ELR (cell line): ENCODE results near the gene PTPRN2.
"Not testable (repeated sequence)": the region's sequence is repeated elsewhere in the genome, so short reads cannot be mapped to it uniquely, and the experiment has no call there.

Experiments used
- DNase-seq: peaks from one replicate; pipeline ENCODE4 v3.0.0-alpha.2; 2015; ENCODE audit warnings: low read depth

The PTPRN2 gene

DNA sequence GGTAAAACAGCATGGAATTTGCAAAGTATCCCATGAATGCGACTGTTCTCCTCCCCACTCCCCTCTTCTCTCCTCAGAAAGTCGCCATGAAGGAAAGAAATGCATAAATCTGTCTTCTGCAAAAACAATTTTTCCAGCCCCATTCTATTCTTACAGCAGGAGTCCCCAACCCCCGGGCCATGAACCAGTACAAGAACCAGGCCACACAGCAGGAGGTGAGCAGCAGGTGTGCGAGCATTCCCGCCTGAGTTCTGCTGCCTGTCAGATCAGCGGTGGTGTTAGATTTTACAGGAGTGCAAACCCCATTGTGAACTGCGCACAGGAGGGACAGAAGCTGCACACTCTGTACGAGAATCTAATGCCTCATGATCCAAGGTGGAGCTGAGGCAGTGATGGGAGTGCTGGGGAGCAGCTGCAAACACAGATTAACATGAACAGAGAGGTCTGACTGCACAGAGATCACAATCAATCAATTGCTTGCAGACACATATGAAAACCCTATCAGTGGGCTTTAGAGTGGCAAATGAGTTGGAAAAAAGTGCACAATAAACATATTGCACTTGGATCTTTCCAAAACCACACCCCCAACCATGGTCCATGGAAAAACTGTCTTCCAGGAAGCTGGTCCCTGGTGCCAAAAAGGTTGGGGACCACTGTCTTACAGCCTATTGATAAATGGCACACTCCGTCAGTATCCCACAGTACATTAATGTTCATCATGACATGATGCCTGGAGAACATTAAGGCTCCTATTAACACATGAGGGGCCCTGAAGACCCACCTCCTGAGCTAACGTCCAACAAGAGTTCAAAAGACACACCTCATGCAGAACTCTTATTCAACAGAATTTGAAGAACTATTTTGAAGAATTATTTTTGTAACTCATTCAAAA, 205.0 kb downstream of the PTPRN2 start:
- no peak for DNase-seq

DNA sequence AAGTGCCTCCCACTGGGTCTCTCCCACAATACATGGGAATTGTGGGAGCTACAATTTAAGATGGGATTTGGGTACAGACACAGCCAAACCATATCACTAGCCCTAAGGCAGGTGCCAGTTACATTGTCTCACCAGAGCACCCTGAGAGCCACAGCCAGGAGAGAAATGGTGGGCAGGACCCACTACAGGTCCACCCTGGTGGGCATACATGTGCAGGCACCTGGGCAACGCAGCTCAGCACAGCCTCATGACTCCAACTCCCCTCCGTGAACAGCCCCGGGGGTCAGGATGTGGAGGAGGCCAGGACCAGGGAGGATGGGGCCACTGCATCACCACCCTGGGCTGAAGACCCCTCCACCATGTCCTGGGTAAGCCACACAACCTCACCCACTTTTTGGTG, 205.7 kb downstream of the PTPRN2 start:
- no peak for DNase-seq

DNA sequence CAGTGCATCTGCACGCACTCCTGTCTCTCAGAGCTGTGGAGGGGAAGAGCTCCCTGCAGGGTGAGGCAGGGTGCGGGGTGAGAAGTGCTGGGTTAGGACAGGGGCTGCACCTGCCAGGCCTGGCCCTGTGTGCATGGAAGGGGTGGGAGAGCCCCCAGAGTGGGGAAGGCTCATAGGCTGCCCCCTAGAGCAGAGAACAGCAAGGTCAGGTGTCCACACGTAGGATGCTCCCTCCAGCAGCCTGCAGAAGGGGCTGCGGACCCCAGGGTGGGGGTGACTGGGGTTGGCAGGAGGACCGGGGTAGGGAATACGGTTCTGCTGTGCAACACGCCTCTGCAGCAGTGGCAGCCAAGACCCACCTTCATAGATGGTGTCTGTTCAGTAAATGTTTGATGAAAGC, 208.6 kb downstream of the PTPRN2 start:
- DNase-seq = no peak

DNA sequence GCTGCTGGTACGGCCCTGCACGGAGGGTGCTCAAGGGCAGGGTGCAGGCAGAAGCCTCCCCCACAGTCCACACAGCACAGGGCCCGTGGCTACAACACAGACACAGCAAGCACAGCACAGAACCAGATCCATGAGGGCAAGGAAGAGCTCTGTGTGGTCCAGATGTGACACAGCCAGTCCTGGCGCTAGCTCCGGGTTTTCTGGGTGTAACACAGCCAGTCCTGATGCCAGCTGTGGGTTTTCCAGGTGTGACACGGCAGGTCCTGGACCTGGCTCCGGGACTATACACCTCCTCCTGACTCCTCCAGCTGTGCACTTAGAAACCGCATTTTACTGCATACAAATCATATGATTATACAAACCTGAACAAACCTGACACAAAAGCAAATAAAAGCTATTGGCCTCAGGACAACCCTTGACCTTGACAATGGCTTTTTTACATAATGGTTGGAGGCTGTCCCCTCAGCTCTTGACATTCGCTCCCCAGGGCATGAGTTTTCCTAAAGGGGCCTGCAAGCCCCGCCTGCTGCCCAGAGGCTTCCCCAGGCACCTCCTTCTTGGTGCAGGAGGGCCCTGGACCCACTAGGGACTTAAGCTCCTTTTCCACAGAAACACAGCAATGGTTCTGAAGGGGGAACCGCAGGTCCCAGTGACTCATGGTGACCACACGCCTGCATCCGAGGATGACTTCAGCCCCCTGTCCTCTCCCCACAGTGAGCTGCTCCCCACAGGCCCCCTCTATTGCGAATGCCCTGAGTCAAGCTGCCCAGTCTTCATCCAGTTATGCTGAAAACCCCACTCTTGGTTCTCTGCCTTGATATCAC, 209.6 kb downstream of the PTPRN2 start:
- no peak for DNase-seq

DNA sequence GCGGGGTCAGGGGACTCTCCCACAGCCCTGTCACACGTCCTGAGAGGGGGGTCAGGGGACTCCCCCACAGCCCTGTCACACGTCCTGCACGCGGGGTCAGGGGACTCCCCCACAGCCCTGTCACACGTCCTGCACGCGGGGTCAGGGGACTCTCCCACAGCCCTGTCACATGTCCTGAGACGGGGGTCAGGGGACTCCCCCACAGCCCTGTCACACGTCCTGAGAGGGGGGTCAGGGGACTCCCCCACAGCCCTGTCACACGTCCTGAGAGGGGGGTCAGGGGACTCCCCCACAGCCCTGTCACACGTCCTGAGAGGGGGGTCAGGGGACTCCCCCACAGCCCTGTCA, 210.8 kb downstream of the PTPRN2 start:
- DNase-seq = not testable (repeated sequence)

DNA sequence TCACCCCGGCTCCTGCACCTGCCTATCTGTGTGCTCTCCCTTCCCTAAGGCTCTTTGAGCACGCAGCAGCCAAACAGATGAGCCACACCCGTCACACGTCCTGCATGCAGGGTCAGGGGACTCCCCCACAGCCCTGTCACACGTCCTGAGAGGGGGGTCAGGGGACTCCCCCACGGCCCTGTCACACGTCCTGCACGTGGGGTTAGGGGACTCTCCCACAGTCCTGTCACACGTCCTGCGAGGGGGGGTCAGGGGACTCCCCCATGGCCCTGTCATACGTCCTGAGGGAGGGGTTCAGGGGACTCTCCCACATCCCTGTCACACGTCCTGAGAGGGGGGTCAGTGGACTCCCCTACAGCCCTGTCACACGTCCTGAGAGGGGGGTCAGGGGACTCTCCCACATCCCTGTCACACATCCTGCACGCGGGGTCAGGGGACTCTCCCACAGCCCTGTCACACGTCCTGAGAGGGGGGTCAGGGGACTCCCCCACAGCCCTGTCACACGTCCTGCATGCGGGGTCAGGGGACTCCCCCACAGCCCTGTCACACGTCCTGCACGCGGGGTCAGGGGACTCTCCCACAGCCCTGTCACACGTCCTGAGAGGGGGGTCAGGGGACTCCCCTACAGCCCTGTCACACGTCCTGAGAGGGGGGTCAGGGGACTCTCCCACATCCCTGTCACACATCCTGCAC, 211.3 kb downstream of the PTPRN2 start:
- DNase-seq = not testable (repeated sequence)

DNA sequence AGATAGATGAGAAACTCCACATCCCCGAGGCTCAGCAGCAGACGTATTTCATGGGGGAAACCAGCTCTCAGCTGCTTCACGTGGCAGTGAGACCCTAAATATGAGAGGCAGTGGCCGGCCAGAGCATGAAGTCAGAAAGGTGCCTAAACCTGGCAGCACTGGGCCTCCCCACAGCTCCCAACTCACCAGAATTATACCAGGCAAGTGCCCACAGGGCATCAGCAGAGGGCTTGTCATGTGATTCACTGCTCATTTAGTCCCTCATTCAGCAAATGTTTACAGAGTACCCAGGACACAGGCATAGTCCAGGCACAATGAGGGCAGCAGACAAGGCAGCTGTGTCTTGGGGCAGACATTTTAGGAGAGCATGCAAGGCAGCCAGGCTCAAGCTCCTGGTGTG, 212.6 kb downstream of the PTPRN2 start:
- DNase-seq = no peak

DNA sequence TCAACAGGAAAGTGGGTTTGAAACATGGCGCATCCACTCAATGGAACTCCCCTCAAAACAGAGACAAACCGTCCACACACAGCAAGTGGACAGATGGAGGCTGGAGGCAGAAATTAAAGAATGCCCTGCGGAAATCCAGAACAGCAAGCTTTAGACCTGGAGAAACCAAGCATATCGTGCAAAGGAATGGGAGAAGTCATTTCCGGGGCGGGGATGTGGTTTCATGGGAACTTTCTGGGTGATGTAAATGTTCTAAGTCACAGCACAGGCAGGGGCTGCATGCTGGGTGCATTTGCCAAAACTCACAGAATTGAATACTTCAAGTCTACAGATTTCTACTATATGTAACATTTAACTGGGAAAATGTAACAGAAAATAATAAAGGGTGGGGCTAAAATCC, 213.0 kb downstream of the PTPRN2 start:
- no peak for DNase-seq

DNA sequence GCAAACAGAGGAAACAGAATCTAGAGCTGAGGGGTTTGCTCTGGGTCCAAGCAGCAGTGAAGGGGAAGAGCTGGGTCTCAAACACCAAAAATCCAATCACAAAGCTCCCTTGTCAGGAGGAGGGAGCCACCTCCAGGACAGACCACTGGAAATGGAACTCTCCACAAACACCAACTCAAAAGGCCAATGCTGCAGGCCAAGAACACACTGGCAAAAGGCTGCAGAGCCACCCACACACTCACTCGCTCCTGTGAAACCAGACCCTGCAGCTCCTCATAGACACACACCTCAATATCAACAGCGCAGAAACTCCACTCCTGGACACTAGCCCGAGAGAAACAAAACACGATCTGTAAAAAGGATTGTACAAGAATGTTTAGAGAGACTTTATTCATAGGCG, 213.5 kb downstream of the PTPRN2 start:
- no peak for DNase-seq

DNA sequence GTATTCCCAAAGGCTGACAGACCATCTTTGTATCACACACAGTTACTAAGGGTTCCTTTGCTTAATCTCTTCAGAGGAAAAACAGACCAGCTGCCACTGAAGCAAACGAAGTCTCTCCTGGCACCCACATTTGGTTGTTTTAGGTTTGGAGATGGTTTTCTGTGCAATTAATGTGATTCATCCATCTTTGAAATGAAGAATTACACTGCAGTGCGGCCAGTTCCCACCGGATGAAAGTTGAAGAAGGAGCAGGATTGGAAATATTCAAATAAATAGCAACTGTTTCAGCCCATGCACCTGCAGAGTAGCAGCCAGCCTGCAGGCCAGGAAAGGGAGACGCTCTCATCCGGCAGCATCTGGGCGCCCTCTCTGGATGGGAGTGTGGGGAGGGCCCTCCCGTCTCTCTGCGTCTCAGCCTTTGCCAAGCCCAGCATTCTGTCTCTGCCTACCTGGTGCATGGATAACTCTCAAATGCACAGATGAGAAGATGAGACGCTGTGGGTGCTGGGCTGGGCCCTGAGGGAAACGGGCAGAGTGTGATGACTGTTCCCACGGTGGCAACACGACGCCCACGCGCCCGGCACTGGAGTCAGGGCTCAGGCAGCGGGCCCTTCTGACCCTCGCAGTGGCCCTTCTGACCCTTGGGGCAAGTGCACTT, 214.0 kb downstream of the PTPRN2 start:
- no peak for DNase-seq

DNA sequence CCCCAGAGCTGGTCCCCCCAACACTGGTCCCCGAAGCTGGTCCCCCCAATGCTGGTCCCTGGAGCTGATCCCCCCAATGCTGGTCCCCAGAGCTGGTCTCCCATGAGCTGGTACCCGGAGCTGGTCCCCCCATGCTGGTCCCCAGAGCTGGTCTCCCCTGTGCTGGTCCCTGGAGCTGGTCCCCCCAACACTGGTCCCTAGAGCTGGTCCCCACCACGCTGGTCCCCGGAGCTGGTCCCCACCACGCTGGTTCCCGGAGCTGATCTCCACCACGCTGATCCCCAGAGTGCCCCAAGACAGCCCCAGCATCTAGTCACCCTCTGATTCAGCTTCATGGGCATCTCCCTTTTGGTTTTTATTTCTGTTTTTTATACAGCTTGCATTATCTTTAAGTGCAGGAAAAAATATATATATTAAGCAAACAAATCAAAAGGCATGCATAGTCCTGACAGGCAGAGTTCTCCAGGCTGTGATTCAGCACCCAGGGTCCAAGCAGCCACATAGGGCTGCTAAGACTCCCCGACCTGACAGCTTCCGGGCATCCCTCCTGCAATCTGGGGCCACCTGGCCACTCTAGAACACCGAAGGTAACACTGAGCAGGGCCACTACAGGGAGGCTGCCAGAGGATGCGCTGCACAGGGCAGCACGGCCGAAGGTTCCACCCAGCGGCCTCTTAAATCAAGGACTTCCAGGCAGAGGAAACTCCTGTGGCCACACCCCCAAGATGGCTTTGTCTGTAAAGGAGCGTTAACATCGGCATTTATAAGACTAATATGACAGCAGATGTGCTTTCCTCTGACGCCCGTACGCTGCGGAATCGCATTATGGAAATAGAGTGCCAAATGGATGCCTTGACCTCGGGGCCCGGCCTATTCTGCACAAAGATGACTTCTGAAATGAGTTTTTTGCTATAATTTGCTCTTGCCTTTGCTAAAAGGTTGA, 215.0 kb downstream of the PTPRN2 start:
- no peak for DNase-seq

DNA sequence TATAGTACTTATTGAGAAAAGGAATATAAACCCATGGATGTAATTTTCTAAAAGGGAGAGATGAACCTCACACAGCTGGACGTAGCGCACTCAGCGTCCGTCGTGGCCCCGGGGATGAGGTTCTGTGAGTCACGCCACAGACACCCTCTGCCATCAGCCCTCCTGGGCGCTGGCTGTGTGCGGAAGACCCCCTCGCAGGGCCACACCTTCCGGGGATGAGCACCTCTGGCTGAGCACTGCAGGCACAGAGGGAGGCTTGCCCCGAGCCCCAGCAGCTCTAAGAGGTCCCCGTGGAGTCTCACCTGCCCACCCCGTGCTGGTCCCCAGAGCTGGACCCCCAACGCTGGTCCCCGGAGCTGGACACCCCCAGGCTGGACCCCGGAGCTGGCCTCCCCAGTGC, 215.8 kb downstream of the PTPRN2 start:
- no peak for DNase-seq

DNA sequence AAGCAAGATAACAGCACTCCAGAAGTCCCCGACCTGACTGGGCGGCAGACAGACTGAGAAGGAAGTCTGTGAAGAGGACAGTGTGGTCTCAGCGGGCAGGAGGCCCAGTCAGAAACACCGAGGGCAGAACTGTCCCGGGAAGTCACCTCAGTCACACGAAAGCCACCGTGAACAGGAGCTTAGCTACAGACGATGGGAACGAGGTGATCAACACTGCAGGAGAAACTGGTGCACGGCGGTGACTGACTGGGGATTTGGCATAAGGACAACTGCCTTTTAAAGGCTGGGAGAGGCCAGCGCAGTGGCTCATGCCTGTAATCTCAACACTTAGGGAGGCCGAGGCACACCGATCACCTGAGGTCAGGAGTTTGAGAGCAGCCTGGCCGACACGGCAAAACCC, 217.8 kb downstream of the PTPRN2 start:
- DNase-seq = no peak

DNA sequence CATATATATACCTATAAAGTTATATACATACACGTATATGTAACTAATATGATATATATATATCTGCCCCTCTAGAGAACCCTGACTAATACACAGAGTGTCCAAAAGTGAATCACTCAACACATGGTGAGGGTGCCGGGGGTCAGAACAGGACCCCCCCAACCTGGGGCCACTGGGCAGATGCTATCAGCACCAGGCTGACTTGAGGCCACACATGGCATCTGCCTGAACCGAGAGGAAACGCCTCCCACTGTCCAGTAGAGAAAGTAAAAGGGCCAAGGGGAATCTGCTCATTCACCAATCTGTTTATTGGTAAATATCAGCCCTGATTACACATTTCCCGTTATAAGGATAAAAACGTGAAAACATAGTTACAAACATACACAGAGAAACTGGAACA, 218.3 kb downstream of the PTPRN2 start:
- no peak for DNase-seq

DNA sequence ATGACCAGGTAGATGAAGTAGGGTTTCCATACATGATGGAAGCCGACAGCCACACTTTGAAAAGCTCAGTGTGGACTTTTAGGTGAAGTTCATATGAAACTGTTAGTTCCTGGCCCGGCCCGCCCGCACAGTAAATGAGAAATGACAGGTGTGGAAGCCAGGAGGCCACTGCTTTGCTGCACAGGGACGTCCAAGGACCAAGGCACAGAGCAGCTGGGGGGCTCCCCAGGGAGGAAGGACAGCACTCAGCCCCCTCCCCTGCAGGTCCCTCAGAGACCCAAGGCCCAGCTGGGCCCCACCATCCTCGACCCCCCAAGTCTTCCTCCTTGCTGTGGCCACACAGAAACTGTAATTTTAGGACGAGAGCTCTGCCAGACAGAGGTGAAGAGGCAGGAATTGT, 219.2 kb downstream of the PTPRN2 start:
- no peak for DNase-seq

DNA sequence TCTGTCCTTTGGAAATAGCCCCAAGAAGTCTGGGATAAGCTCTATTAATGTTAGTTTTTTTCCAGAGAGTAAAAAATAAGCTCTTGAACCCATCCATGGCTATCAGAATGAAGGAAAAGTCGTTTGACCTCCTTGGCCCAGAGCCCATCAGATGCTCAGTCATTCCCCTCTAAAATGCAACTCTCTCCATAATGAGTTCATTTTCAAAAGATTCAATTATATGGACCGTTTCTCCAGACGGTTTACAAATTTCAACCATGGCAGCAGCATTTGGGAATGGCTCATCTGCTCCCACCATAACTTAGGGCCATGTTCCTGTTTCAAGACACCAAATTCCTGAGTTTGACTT, 220.0 kb downstream of the PTPRN2 start:
- DNase-seq = no peak

DNA sequence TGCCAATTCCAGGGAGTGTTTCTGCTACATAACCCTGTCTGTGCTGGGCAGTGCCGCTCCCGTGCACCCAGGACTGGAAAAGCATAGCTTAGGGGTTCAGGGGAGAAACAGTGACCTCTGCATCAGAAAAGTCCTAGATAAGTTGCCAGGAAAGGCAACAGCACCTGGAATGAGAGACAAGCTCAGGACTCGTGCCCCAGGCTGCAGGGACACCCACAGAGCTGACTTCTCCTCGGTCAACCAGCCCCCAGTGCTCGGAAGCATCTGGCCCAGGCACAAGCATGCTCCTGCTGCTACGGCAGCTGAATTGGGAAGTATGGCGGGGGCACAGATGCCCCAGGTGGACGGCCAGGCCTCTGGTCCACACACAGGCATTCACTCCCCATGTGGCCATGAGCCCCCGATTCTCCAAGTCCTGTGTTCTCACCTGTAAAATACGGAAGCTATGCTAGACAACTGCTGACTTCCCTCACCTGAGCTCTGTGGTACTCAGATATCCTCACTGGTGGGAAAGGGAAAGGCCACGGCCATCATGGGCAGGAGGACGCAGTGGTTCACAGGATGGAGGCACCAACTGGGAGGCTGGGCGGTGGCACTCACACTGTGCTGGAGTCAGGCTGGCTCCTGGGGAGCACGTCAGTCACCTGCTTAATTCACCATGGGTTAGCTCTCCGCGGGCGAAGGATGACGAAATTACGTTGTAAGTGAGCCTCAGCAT, 220.5 kb downstream of the PTPRN2 start:
- no peak for DNase-seq

DNA sequence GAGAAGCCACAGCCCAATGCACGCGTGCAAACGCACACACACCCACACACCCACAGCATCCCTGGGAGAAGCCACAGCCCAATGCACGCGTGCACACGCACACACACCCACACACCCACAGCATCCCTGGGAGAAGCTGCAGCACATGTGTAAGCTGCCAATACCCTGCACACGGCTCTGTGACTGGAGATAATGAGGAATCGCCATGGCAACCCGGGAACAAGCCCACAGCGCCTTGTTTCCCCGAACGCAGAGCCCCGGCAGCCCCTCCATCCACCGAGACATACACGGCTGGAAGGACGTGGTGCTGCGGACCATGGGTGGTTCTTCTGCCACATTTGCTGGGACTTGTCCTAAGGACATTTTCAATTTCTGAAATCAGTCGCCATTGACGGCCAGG, 221.3 kb downstream of the PTPRN2 start:
- no peak for DNase-seq

DNA sequence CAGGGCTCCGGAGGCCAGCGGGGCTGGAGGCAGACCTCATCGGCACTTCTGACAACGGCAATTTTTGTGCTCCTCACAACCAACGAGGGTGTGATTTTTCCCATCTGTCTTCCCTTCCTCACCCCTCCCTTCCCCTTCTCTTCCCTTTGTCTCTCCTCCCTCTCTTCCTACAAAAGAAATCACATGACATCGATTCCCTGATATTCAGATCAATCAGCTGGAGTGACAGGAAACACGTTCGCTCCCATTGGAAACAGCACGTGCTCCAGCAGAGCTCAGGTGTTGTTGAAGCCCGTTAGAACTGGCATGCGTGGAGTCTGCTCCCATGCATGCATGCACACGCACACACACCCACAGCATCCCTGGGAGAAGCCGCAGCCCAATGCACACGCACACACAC, 222.4 kb downstream of the PTPRN2 start:
- DNase-seq = no peak

DNA sequence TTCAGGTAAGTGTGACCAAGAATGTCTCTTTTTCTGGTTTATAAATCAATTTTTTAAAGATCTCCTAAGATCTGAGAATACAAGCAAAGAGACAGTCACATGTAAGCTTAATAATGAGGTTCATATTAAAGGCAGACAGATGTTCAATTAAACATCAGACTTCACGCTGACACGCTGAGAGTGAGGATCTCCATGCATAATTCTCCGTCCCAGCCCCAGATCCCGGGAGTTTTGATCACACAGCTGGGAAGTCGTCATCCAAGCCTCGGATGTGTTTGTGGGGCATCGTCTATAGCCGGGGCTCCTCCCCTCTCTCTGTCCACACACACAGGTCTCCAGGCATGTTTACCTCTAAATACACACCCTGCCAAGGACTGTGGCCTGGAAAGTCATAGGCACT, 223.2 kb downstream of the PTPRN2 start:
- DNase-seq = no peak
